Measurements from ENCODE around the gene RALA. TPM values are rescaled to one million over a fixed set of nuclear protein-coding genes. Genes with fewer than 3 reads are reported as not detected.

The RALA gene
- total and polyA plus RNA-seq, 10 of the 15 experiments (the other 5 are each of a cell fraction or from before 2014, with no cell fraction given): 7.5 to 53.3 (median 23.1) TPM

GRCh38 chr7:39666562-39666961, 43.2 kb downstream of the RALA start:
- H3K9ac ChIP-seq (ENCODE audit: control insufficient read depth, insufficient read depth, low read length): no peak overlapping the region
- FAIRE-seq (peak; percentile 7), ATAC-seq (no peak), DNase-seq (ENCODE audit: low read depth, low spot score) (no peak)
- H3K36me3 ChIP-seq (ENCODE audit: control insufficient read depth in 2 of 2, insufficient read depth in 2 of 2, low read length in 1 of 2): no peaks in the 10 kb centered on the region; a peak in 1 of 4 replicates
- no peaks in the 10 kb centered on the region for H3K79me2 ChIP-seq (ENCODE audit: control insufficient read depth, insufficient read depth, low read length)
- RAD21 ChIA-PET (ENCODE audit: unreplicated experiment): no interaction called here
- POLR2A ChIA-PET: interaction anchor here (1.1 kb wide), 1 partner anchor 19 kb away, joined by 14 read pairs; no protein-coding TSS in a partner anchor
- in situ Hi-C loops (cut with MboI): no loop called here
- H3K9me3 ChIP-seq (replicated peaks; ENCODE audit: control insufficient read depth, insufficient read depth, low read length): peaks cover 2% of the 10 kb centered on the region; the same call in 1 of the 3 replicates
- 94% methylated on average over 2 of the region's 2 CpGs for WGBS (ENCODE audit: insufficient coverage, insufficient replicate concordance, low lambda C conversion rate, missing lambda C conversion rate)
- H4K20me1 ChIP-seq (ENCODE audit: control insufficient read depth, insufficient read depth): no peaks in the 10 kb centered on the region
- H3K4me2 ChIP-seq (ENCODE audit: control insufficient read depth, insufficient read depth): no peak overlapping the region
- H3K4me1 ChIP-seq (ENCODE audit: control insufficient read depth, insufficient read depth, low read length): no peaks in the 10 kb centered on the region
- TF ChIP-seq NFXL1 (IDR thresholded peaks at IDR 0.05; ENCODE audit: borderline replicate concordance) (no peak), JUND (IDR thresholded peaks at IDR 0.05; ENCODE audit: low read depth, low read length) (no peak), BRCA1 (IDR thresholded peaks at IDR 0.05; ENCODE audit: low read depth, low read length) (no peak), EED (IDR thresholded peaks at IDR 0.05; ENCODE audit: low read depth) (no peak), STAT3 (IDR thresholded peaks at IDR 0.05; ENCODE audit: low read depth, low read length) (no peak), EGR1 (IDR thresholded peaks at IDR 0.05; ENCODE audit: borderline replicate concordance in 1 of 2, low read depth in 2 of 2, low read length in 2 of 2) (no peak), POLR2AphosphoS5 (IDR thresholded peaks at IDR 0.05; ENCODE audit: low read length) (no peak), WRNIP1 (IDR thresholded peaks at IDR 0.05; ENCODE audit: borderline replicate concordance, low read depth, low read length) (no peak), RAD21 (IDR thresholded peaks at IDR 0.05; ENCODE audit: insufficient read depth, low read depth, low read length) (no peak), SMAD1 (IDR thresholded peaks at IDR 0.05; ENCODE audit: low read depth, partially characterized antibody) (no peak), PAX8 (IDR thresholded peaks at IDR 0.05) (no peak), SMC3 (IDR thresholded peaks at IDR 0.05; ENCODE audit: borderline replicate concordance, low read length) (no peak), EP300 (IDR thresholded peaks at IDR 0.05; ENCODE audit: borderline replicate concordance in 1 of 2, control insufficient read depth in 1 of 2, low read depth in 2 of 2, low read length in 2 of 2) (no peak), BMI1 (IDR thresholded peaks at IDR 0.05; ENCODE audit: borderline replicate concordance) (no peak)
- TF ChIP-seq, protein P1, sequence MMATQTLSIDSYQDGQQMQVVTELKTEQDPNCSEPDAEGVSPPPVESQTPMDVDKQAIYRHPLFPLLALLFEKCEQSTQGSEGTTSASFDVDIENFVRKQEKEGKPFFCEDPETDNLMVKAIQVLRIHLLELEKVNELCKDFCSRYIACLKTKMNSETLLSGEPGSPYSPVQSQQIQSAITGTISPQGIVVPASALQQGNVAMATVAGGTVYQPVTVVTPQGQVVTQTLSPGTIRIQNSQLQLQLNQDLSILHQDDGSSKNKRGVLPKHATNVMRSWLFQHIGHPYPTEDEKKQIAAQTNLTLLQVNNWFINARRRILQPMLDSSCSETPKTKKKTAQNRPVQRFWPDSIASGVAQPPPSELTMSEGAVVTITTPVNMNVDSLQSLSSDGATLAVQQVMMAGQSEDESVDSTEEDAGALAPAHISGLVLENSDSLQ (IDR thresholded peaks at IDR 0.05): no peak
- intact Hi-C loops (cut with micrococcal nuclease; ENCODE audit: unreplicated experiment): no loop called here
- no peak overlapping the region for H3K4me3 ChIP-seq
- SMC1A ChIA-PET (ENCODE audit: uncharacterized antibody, unreplicated experiment): interaction anchor here (1.5 to 2.0 kb wide), 2 partner anchors 35 to 44 kb away, joined by 3 to 6 read pairs; no protein-coding TSS in a partner anchor
- no peak overlapping the region for H2AFZ ChIP-seq (ENCODE audit: control insufficient read depth, low read depth, low read length)
- BruUV-seq (replicated peaks): no TSS peak
- H3K27me3 ChIP-seq (replicated peaks in 1 of 2; ENCODE audit: control insufficient read depth in 2 of 2, insufficient read depth in 2 of 2, low read length in 1 of 2): no peaks in the 10 kb centered on the region
- no peak overlapping the region for H3K27ac ChIP-seq (ENCODE audit: control insufficient read depth, insufficient read depth)
- CTCF ChIA-PET: interaction anchor here (0.8 to 1.0 kb wide), 2 partner anchors 75 to 81 kb away, joined by 3 to 4 read pairs; no protein-coding TSS in a partner anchor
